Measurements from ENCODE around the gene HECTD1. TPM values are rescaled to one million over a fixed set of nuclear protein-coding genes. Genes with fewer than 3 reads are reported as not detected.

HECTD1 gene
- total RNA-seq, 2 experiments from 2014 or later: 90.3 to 126 TPM

DNA sequence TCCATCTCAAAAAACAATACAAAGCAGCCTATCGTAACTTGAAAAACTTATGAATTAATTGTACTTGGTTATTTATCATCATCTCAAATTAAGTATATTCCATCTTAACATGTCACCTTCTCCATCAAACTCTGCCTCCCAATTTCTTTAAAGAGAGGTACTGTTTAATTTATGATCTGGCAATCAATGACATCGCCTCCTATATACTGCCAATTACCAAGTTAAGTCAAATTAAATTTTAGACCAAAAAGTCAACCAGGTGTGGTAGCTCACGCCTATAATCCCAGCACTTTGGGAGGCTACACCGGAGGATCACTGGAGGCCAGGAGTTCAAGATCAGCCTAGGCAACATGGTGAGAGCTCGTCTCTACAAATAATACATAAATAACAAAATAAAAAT is 37.7 kb downstream of the HECTD1 start:
- H3K36me3 ChIP-seq (ENCODE audit: insufficient read depth, low read length): peaks cover 95% of the 10 kb centered on the region
- no peak overlapping the region for H3K4me2 ChIP-seq (ENCODE audit: low read length)
- H3K9me3 ChIP-seq (ENCODE audit: low read length): no peaks in the 10 kb centered on the region
- no peak overlapping the region for H3K27ac ChIP-seq (ENCODE audit: low read depth, low read length, poor library complexity, severe bottlenecking)
- ChIA-PET POLR2A (interaction anchor here (0.6 to 1.5 kb wide), 10 partner anchors 9 to 213 kb away, joined by 3 to 7 read pairs (median 3); partner anchors contain the start of gene STRN3), CTCF (ENCODE audit: unreplicated experiment) (no interaction called here)
- no peaks in the 10 kb centered on the region for H3K79me2 ChIP-seq (ENCODE audit: insufficient read depth, low read depth, low read length)
- intact Hi-C loops (cut with micrococcal nuclease; ENCODE audit: unreplicated experiment): no loop called here
- no peak for DNase-seq (ENCODE audit: low spot score)
- H4K20me1 ChIP-seq (ENCODE audit: insufficient read depth, low read length): no peaks in the 10 kb centered on the region
- TF ChIP-seq, protein P1, sequence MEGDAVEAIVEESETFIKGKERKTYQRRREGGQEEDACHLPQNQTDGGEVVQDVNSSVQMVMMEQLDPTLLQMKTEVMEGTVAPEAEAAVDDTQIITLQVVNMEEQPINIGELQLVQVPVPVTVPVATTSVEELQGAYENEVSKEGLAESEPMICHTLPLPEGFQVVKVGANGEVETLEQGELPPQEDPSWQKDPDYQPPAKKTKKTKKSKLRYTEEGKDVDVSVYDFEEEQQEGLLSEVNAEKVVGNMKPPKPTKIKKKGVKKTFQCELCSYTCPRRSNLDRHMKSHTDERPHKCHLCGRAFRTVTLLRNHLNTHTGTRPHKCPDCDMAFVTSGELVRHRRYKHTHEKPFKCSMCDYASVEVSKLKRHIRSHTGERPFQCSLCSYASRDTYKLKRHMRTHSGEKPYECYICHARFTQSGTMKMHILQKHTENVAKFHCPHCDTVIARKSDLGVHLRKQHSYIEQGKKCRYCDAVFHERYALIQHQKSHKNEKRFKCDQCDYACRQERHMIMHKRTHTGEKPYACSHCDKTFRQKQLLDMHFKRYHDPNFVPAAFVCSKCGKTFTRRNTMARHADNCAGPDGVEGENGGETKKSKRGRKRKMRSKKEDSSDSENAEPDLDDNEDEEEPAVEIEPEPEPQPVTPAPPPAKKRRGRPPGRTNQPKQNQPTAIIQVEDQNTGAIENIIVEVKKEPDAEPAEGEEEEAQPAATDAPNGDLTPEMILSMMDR (conservative IDR thresholded peaks at IDR 0.05; ENCODE audit: low read length): no peak
- TF ChIP-seq EZH2phosphoT487 (IDR thresholded peaks at IDR 0.05; ENCODE audit: borderline replicate concordance, low read depth, low read length): no peak
- no peak overlapping the region for H3K4me3 ChIP-seq (ENCODE audit: low read depth, low read length, poor library complexity, severe bottlenecking)
- no peak overlapping the region for H2AFZ ChIP-seq (ENCODE audit: low read length)
- BruUV-seq (replicated peaks): no TSS peak
- H3K4me1 ChIP-seq (ENCODE audit: insufficient read depth, low read length, poor library complexity, severe bottlenecking): no peaks in the 10 kb centered on the region
- no peaks in the 10 kb centered on the region for H3K9me2 ChIP-seq (ENCODE audit: insufficient read depth, low read length)

DNA sequence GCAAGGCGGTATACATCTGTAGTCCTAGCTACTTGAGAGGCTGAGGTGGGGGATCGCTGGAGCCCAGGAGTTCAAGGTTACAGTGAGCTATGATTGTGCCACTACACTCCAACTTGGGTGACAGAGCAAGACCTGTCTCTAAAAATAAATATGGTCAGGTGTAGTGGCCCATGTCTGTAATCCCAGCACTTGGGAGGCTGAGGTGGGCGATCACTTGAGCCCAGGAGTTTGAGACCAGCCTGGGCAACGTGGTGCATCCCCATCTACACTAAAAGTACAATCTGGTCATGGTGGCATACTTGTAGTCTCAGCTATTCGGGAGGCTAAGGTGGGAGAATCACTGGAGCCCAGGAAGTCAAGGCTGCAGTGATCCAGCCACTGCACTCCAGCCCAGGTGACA is 40.6 kb downstream of the HECTD1 start:
- Histone ChIP-seq H3K79me2 (ENCODE audit: insufficient read depth, low read depth, low read length) (no peaks in the 10 kb centered on the region), H3K4me1 (ENCODE audit: insufficient read depth, low read length, poor library complexity, severe bottlenecking) (no peaks in the 10 kb centered on the region), H2AFZ (ENCODE audit: low read length) (no peak overlapping the region), H4K20me1 (ENCODE audit: insufficient read depth, low read length) (no peaks in the 10 kb centered on the region), H3K36me3 (ENCODE audit: insufficient read depth, low read length) (peaks cover 93% of the 10 kb centered on the region), H3K9me2 (ENCODE audit: insufficient read depth, low read length) (no peaks in the 10 kb centered on the region), H3K4me3 (ENCODE audit: low read depth, low read length, poor library complexity, severe bottlenecking) (no peak overlapping the region), H3K9me3 (ENCODE audit: low read length) (no peaks in the 10 kb centered on the region), H3K27ac (ENCODE audit: low read depth, low read length, poor library complexity, severe bottlenecking) (no peak overlapping the region), H3K4me2 (ENCODE audit: low read length) (no peak overlapping the region)
- DNase-seq (ENCODE audit: low spot score): no peak
- POLR2A ChIA-PET: interaction anchor here (1.0 kb wide), 1 partner anchor 39 kb away, joined by 3 read pairs; no protein-coding TSS in a partner anchor
- BruUV-seq (replicated peaks): no TSS peak
- intact Hi-C loops (cut with micrococcal nuclease; ENCODE audit: unreplicated experiment): no loop called here
- no peak for TF ChIP-seq EZH2phosphoT487 (IDR thresholded peaks at IDR 0.05; ENCODE audit: borderline replicate concordance, low read depth, low read length)
- TF ChIP-seq, protein P1 (conservative IDR thresholded peaks at IDR 0.05; ENCODE audit: low read length): no peak
- CTCF ChIA-PET (ENCODE audit: unreplicated experiment): no interaction called here

DNA sequence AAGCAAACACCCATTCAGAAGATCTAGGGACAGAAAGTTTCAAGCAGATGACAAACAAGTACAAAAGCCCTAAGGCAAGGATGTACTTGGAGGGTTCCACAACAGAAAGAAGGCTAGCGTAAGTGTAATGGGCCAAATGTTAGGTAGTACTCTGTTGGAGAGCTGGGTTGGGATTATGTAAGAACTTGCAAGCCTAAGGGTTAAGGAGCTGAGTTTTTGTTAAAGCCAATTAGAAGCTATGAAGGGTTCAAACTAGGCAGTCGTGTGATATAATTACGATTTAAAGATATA is 41.4 kb downstream of the HECTD1 start:
- Histone ChIP-seq H2AFZ (ENCODE audit: low read length) (no peak overlapping the region), H3K9me2 (ENCODE audit: insufficient read depth, low read length) (no peaks in the 10 kb centered on the region), H3K27ac (ENCODE audit: low read depth, low read length, poor library complexity, severe bottlenecking) (no peak overlapping the region), H3K4me1 (ENCODE audit: insufficient read depth, low read length, poor library complexity, severe bottlenecking) (no peaks in the 10 kb centered on the region), H3K79me2 (ENCODE audit: insufficient read depth, low read depth, low read length) (no peaks in the 10 kb centered on the region), H3K4me3 (ENCODE audit: low read depth, low read length, poor library complexity, severe bottlenecking) (no peak overlapping the region), H3K9me3 (ENCODE audit: low read length) (no peaks in the 10 kb centered on the region), H3K36me3 (ENCODE audit: insufficient read depth, low read length) (peaks cover 93% of the 10 kb centered on the region), H4K20me1 (ENCODE audit: insufficient read depth, low read length) (no peaks in the 10 kb centered on the region), H3K4me2 (ENCODE audit: low read length) (no peak overlapping the region)
- ChIA-PET CTCF (ENCODE audit: unreplicated experiment) (no interaction called here), POLR2A (interaction anchor here (0.6 to 1.2 kb wide), 3 partner anchors 13 to 40 kb away, joined by 3 to 8 read pairs (median 3); no protein-coding TSS in a partner anchor)
- DNase-seq (ENCODE audit: low spot score): no peak
- intact Hi-C loops (cut with micrococcal nuclease; ENCODE audit: unreplicated experiment): no loop called here
- no TSS peak for BruUV-seq (replicated peaks)
- no peak for TF ChIP-seq EZH2phosphoT487 (IDR thresholded peaks at IDR 0.05; ENCODE audit: borderline replicate concordance, low read depth, low read length)
- TF ChIP-seq, protein P1 (conservative IDR thresholded peaks at IDR 0.05; ENCODE audit: low read length): no peak
